ENCODE data around the gene SULT1C3.

Gene SULT1C3

GRCh38 chr2:108199726-108200125 is 40.0 kb upstream of the SULT1C3 start:
- no peak overlapping the region for H2AFZ ChIP-seq (ENCODE audit: low read depth, low read length)
- H3K18ac ChIP-seq (ENCODE audit: low read depth in 1 of 2, low read length in 2 of 2) = no peak overlapping the region
- no peak overlapping the region for H2BK12ac ChIP-seq (ENCODE audit: low read length in 2 of 2)

GRCh38 chr2:108200569-108200968 is 39.2 kb upstream of the SULT1C3 start:
- Histone ChIP-seq H2AFZ (ENCODE audit: low read depth, low read length) (no peak overlapping the region), H3K9me3 (ENCODE audit: control insufficient read depth, low read length) (peaks cover 16% of the 10 kb centered on the region), H4K91ac (ENCODE audit: low read length) (no peak overlapping the region), H3K27ac (ENCODE audit: low read length, poor library complexity, severe bottlenecking) (peak overlapping the region; percentile 7), H4K8ac (ENCODE audit: low read length) (no peak overlapping the region), H2BK120ac (ENCODE audit: low read depth, low read length) (no peak overlapping the region), H2AK5ac (ENCODE audit: low read length, severe bottlenecking) (peak overlapping the region; percentile 88), H2BK12ac (ENCODE audit: low read length in 2 of 2) (no peak overlapping the region), H3K9ac (ENCODE audit: low read length) (no peak overlapping the region), H3K4me1 (ENCODE audit: control insufficient read depth, insufficient read depth, low read depth, low read length) (no peaks in the 10 kb centered on the region), H3K27me3 (ENCODE audit: control insufficient read depth in 1 of 2, insufficient read depth in 1 of 2, low read length in 2 of 2) (no peaks in the 10 kb centered on the region), H2BK15ac (ENCODE audit: low read depth, poor library complexity, severe bottlenecking) (no peak overlapping the region), H3K4me2 (ENCODE audit: low read length, poor library complexity, severe bottlenecking) (no peak overlapping the region), H2BK5ac (ENCODE audit: low read depth, low read length, poor library complexity, severe bottlenecking) (no peak overlapping the region), H3K36me3 (ENCODE audit: control insufficient read depth in 1 of 2, insufficient read depth in 2 of 2, low read depth in 1 of 2, low read length in 2 of 2) (no peaks in the 10 kb centered on the region), H3K23ac (ENCODE audit: low read length in 2 of 2) (no peak overlapping the region), H3K79me1 (replicated peaks; ENCODE audit: low read length, poor library complexity, severe bottlenecking) (no peaks in the 10 kb centered on the region), H3K4me3 (ENCODE audit: insufficient read depth in 1 of 2, low read depth in 1 of 2, low read length in 2 of 2) (no peak overlapping the region), H3K4ac (ENCODE audit: low read depth in 1 of 2, low read length in 2 of 2) (no peak overlapping the region), H3K14ac (ENCODE audit: low read length in 2 of 2) (no peak overlapping the region), H3K18ac (ENCODE audit: low read depth in 1 of 2, low read length in 2 of 2) (no peak overlapping the region)
- DNase-seq = no peak
- WGBS = 73% methylated on average over 3 of the region's 7 CpGs

More at GRCh38 chr2:108199726-108200125, 40.0 kb upstream of the SULT1C3 start:
- Histone ChIP-seq H2BK15ac (ENCODE audit: low read depth, poor library complexity, severe bottlenecking) (no peak overlapping the region), H3K9me3 (ENCODE audit: control insufficient read depth, low read length) (peaks cover 16% of the 10 kb centered on the region), H3K27ac (ENCODE audit: low read length, poor library complexity, severe bottlenecking) (peak overlapping the region; percentile 79), H2BK5ac (ENCODE audit: low read depth, low read length, poor library complexity, severe bottlenecking) (no peak overlapping the region), H3K27me3 (ENCODE audit: control insufficient read depth in 1 of 2, insufficient read depth in 1 of 2, low read length in 2 of 2) (no peaks in the 10 kb centered on the region), H3K36me3 (ENCODE audit: control insufficient read depth in 1 of 2, insufficient read depth in 2 of 2, low read depth in 1 of 2, low read length in 2 of 2) (no peaks in the 10 kb centered on the region), H3K4me1 (ENCODE audit: control insufficient read depth, insufficient read depth, low read depth, low read length) (no peaks in the 10 kb centered on the region), H3K23ac (ENCODE audit: low read length in 2 of 2) (no peak overlapping the region), H3K4me3 (ENCODE audit: insufficient read depth in 1 of 2, low read depth in 1 of 2, low read length in 2 of 2) (no peak overlapping the region), H4K91ac (ENCODE audit: low read length) (no peak overlapping the region), H4K8ac (ENCODE audit: low read length) (no peak overlapping the region), H3K14ac (ENCODE audit: low read length in 2 of 2) (no peak overlapping the region), H3K9ac (ENCODE audit: low read length) (no peak overlapping the region), H2BK120ac (ENCODE audit: low read depth, low read length) (no peak overlapping the region), H3K79me1 (replicated peaks; ENCODE audit: low read length, poor library complexity, severe bottlenecking) (no peaks in the 10 kb centered on the region), H2AK5ac (ENCODE audit: low read length, severe bottlenecking) (no peak overlapping the region), H3K4me2 (ENCODE audit: low read length, poor library complexity, severe bottlenecking) (no peak overlapping the region), H3K4ac (ENCODE audit: low read depth in 1 of 2, low read length in 2 of 2) (no peak overlapping the region)
- no peak for DNase-seq

- H2BK120ac ChIP-seq (ENCODE audit: low read depth, low read length) = no peak overlapping the region
- H3K23ac ChIP-seq (ENCODE audit: low read length in 2 of 2) = no peak overlapping the region
- H3K4me2 ChIP-seq (ENCODE audit: low read length, poor library complexity, severe bottlenecking) = no peak overlapping the region
- H2BK12ac ChIP-seq (ENCODE audit: low read length in 2 of 2) = no peak overlapping the region
- H4K8ac ChIP-seq (ENCODE audit: low read length) = no peak overlapping the region
- no peak overlapping the region for H3K4ac ChIP-seq (ENCODE audit: low read depth in 1 of 2, low read length in 2 of 2)
- peaks cover 0 to 3% of the 10 kb centered on the region in 2 experiments for H3K27me3 ChIP-seq (ENCODE audit: control insufficient read depth in 1 of 2, insufficient read depth in 1 of 2, low read length in 2 of 2)
- no peak for DNase-seq
- no peaks in the 10 kb centered on the region for H3K36me3 ChIP-seq (ENCODE audit: control insufficient read depth in 1 of 2, insufficient read depth in 2 of 2, low read depth in 1 of 2, low read length in 2 of 2)
- H3K4me3 ChIP-seq (ENCODE audit: insufficient read depth in 1 of 2, low read depth in 1 of 2, low read length in 2 of 2) = no peak overlapping the region
- H2BK5ac ChIP-seq (ENCODE audit: low read depth, low read length, poor library complexity, severe bottlenecking) = no peak overlapping the region
- H3K4me1 ChIP-seq (ENCODE audit: control insufficient read depth, insufficient read depth, low read depth, low read length) = peaks cover 4% of the 10 kb centered on the region
- WGBS = 78% methylated on average over 2 of the region's 3 CpGs
- no peak overlapping the region for H3K14ac ChIP-seq (ENCODE audit: low read length in 2 of 2)
- no peak overlapping the region for H2AFZ ChIP-seq (ENCODE audit: low read depth, low read length)
- H2AK5ac ChIP-seq (ENCODE audit: low read length, severe bottlenecking) = no peak overlapping the region
- no peak overlapping the region for H3K18ac ChIP-seq (ENCODE audit: low read depth in 1 of 2, low read length in 2 of 2)
- peaks cover 8% of the 10 kb centered on the region for H3K9me3 ChIP-seq (ENCODE audit: control insufficient read depth, low read length)
- H4K91ac ChIP-seq (ENCODE audit: low read length) = no peak overlapping the region
- H2BK15ac ChIP-seq (ENCODE audit: low read depth, poor library complexity, severe bottlenecking) = no peak overlapping the region
- H3K9ac ChIP-seq (ENCODE audit: low read length) = no peak overlapping the region
- H3K27ac ChIP-seq (ENCODE audit: low read length, poor library complexity, severe bottlenecking) = no peak overlapping the region
- H3K79me1 ChIP-seq (replicated peaks; ENCODE audit: low read length, poor library complexity, severe bottlenecking) = no peaks in the 10 kb centered on the region
These were observed 27.1 kb upstream of the SULT1C3 start for GRCh38 chr2:108212671-108213070.

- Histone ChIP-seq H2BK120ac (ENCODE audit: low read depth, low read length) (no peak overlapping the region), H2BK15ac (ENCODE audit: low read depth, poor library complexity, severe bottlenecking) (no peak overlapping the region), H3K23ac (ENCODE audit: low read length in 2 of 2) (no peak overlapping the region), H3K4ac (ENCODE audit: low read depth in 1 of 2, low read length in 2 of 2) (no peak overlapping the region), H3K27ac (ENCODE audit: low read length, poor library complexity, severe bottlenecking) (peak overlapping the region; percentile 70), H3K4me3 (ENCODE audit: insufficient read depth in 1 of 2, low read depth in 1 of 2, low read length in 2 of 2) (no peak overlapping the region), H3K36me3 (ENCODE audit: control insufficient read depth in 1 of 2, insufficient read depth in 2 of 2, low read depth in 1 of 2, low read length in 2 of 2) (no peaks in the 10 kb centered on the region), H3K9me3 (ENCODE audit: control insufficient read depth, low read length) (peaks cover under 1% of the 10 kb centered on the region), H2BK12ac (ENCODE audit: low read length in 2 of 2) (peak overlapping the region in 1 of 2 experiments; percentile 63), H3K4me1 (ENCODE audit: control insufficient read depth, insufficient read depth, low read depth, low read length) (peaks cover 12% of the 10 kb centered on the region), H3K27me3 (ENCODE audit: control insufficient read depth in 1 of 2, insufficient read depth in 1 of 2, low read length in 2 of 2) (no peaks in the 10 kb centered on the region), H3K79me1 (replicated peaks; ENCODE audit: low read length, poor library complexity, severe bottlenecking) (no peaks in the 10 kb centered on the region), H2AK5ac (ENCODE audit: low read length, severe bottlenecking) (peak overlapping the region; percentile 65), H2AFZ (ENCODE audit: low read depth, low read length) (no peak overlapping the region), H2BK5ac (ENCODE audit: low read depth, low read length, poor library complexity, severe bottlenecking) (peak overlapping the region; percentile 51), H4K91ac (ENCODE audit: low read length) (peak overlapping the region; percentile 80), H3K4me2 (ENCODE audit: low read length, poor library complexity, severe bottlenecking) (peak overlapping the region; percentile 33), H4K8ac (ENCODE audit: low read length) (no peak overlapping the region), H3K18ac (ENCODE audit: low read depth in 1 of 2, low read length in 2 of 2) (peak overlapping the region in 1 of 2 experiments; percentile 48), H3K9ac (ENCODE audit: low read length) (peak overlapping the region; percentile 55), H3K14ac (ENCODE audit: low read length in 2 of 2) (no peak overlapping the region)
- WGBS = 58% methylated on average over 3 of the region's 3 CpGs
- peak; percentile 44 for DNase-seq
These were observed 24.0 kb upstream of the SULT1C3 start for GRCh38 chr2:108215794-108216211.
